Stimulated activated naive CD4-positive, alpha-beta T cell treated with Interleukin-2 at 50 U/mL for 16 hours (primary cell): Measurements from ENCODE around the gene NUAK1.
"Not testable (repeated sequence)": the region's sequence is repeated elsewhere in the genome, so short reads cannot be mapped to it uniquely, and the experiment has no call there.

Experiments used
- DNase-seq: peaks from one replicate; lab custom pipeline; 2025; lab: John Stamatoyannopoulos, UW

The NUAK1 gene

GRCh38 chr12:106031761-106032622 lies 106.8 kb downstream of the NUAK1 start:
- no peak for DNase-seq

GRCh38 chr12:106030210-106031071 lies 108.3 kb downstream of the NUAK1 start:
- DNase-seq, result no peak

- DNase-seq, result no peak
These were observed 109.2 kb downstream of the NUAK1 start for GRCh38 chr12:106029532-106029931.

GRCh38 chr12:106027911-106028310 lies 110.8 kb downstream of the NUAK1 start:
- no peak for DNase-seq

- no peak for DNase-seq
These were observed 111.5 kb downstream of the NUAK1 start for GRCh38 chr12:106027286-106027685.

- DNase-seq, result no peak
These were observed 113.6 kb downstream of the NUAK1 start for GRCh38 chr12:106025129-106025528.

DNA sequence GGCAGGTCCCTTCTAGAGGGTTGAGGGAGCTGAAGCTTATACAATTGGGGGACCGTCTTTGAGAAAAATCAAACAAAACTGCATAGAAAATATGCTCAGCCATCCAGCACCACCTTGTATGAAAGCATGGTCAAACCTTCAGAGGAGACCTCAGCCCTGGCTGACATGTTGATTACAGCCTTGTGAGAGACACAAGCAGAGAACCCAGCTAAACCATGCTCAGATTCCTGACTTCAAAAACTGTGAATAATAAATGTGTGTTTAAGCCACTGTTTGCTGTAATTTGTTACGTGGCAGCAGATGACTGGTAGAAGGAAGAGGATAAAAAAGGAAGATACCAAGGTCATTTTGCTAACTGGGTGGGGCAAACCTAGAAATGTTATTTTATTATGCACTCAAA lies 115.7 kb downstream of the NUAK1 start:
- DNase-seq, result no peak

DNA sequence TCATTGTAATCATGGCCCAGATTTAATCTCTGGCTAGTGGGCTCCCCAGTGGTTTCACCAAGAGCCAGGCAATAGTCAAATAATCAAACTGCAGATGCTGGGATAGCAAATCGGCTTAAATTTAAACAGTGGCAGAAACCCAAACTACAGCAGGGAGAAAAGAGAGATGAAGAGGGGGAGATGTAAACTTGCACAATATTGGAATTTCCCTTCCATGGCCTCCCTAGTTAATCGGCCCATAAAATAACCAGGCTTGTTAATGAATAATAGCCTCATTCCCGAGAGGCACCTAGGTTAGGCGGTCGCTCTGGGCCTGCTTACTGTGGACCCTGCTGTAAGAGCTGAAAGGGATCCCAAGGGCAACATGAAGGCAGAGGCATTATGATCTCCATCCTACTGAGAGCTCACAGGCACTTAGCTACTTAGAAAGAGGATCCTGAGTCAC lies 116.2 kb downstream of the NUAK1 start:
- DNase-seq, result no peak

- DNase-seq, result no peak
These were observed 117.2 kb downstream of the NUAK1 start for GRCh38 chr12:106021516-106021915.

DNA sequence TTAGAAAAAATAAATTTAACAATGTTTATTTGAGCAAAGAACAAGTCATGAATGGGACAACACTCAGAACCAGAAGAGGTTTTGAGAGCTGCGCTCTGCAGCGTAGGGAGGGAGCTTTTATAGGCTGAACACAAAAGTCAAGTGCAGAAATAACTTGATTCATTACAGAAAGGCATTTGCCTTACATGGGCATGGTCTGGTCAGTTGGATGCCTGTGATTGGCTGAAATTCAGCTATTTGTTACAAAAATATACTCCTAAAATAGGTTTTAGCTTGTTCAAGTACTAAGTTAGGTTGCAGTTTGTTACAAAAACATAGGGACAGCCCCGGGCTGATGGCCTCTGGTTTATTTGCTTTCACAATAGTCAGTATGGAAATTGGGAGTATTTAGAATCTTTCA lies 118.0 kb downstream of the NUAK1 start:
- no peak for DNase-seq

- DNase-seq, result no peak
These were observed 119.6 kb downstream of the NUAK1 start for GRCh38 chr12:106019144-106019543.

DNA sequence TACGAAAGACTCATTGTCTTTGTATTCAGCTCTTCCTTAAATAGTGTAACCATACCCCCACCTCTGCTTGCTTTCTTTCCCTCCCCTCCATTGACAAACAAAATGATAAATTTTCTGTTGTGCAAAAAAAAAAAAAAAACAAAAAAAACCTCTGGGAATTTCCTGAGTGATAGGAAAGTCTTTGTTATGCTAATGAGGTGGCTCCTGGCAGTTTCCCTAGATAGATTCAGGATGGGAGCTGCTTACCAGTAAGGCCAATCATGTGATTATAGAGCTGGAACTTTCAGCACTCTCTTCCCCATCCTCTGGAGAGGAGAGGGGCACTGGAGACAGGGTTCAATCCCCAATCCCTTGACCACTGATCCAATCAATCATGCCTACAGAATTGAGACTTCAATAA lies 120.5 kb downstream of the NUAK1 start:
- DNase-seq, result no peak

DNA sequence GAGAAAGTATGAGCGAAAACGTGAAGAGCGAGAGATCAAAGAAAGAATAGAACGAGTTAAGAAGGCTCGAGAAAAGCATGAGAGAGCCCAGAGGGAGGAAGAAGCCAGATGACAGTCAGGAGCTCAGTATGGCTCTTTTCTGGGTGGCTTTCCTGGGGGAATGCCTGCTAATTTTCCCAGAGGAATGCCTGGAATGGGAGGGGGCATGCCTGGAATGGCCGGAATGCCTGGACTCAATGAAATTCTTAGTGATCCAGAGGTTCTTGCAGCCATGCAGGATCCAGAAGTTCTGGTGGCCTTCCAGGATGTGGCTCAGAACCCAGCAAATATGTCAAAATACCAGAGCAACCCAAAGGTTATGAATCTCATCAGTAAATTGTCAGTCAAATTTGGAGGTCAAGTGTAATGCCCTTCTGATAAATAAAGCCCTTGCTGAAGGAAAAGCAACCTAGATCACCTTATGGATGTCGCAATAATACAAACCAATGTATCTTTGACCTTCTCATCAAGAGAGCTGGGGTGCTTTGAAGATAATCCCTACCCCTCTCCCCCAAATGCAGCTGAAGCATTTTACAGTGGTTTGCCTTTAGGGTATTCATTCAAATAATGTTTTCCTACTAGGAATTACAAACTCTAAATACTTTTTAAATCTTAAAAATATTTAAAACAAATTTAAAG lies 122.0 kb downstream of the NUAK1 start:
- not testable (repeated sequence) for DNase-seq

- no peak for DNase-seq
These were observed 123.1 kb downstream of the NUAK1 start for GRCh38 chr12:106015646-106016045.

GRCh38 chr12:106013941-106014340 lies 124.8 kb downstream of the NUAK1 start:
- no peak for DNase-seq
